Activated CD4-positive, alpha-beta T cell treated with anti-CD3 and anti-CD28 coated beads, Interleukin-2, Interleukin-6, amounts not matched to agents 100 ng/mL and 50 ng/mL, durations not matched to agents 16 hours and 8 hours (primary cell): ENCODE results near the gene MED12L.
"Not testable (repeated sequence)": the region's sequence is repeated elsewhere in the genome, so short reads cannot be mapped to it uniquely, and the experiment has no call there.

Experiments
- DNase-seq: peaks from one replicate; pipeline ENCODE4 v3.0.0-alpha.2; 2020

MED12L gene

GRCh38 chr3:151386056-151386455 is 300.6 kb downstream of the MED12L start:
- DNase-seq = no peak

DNA sequence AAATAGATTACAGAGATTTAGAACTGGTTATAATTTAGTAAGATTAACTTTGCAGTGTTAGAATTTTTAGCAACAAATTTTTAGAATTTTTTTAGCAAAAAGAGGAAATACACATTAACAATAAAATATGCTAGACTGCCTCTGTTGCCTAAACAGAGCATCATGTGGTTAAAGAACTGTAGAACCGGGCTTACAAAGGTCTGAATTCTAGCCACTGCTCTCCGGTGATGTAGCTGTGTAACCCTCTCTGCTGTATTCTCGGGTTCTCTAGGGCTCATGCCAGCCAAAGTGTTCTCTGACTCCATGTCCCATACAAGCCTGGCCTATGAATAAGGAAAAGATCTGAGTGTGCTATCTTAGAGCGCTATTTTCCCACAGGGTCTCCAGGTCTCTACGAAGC is 302.0 kb downstream of the MED12L start:
- no peak for DNase-seq

GRCh38 chr3:151387842-151388241 is 302.4 kb downstream of the MED12L start:
- no peak for DNase-seq

- DNase-seq = no peak
These were observed 306.3 kb downstream of the MED12L start for GRCh38 chr3:151391720-151392119.

GRCh38 chr3:151392191-151392590 is 306.7 kb downstream of the MED12L start:
- DNase-seq = not testable (repeated sequence)

DNA sequence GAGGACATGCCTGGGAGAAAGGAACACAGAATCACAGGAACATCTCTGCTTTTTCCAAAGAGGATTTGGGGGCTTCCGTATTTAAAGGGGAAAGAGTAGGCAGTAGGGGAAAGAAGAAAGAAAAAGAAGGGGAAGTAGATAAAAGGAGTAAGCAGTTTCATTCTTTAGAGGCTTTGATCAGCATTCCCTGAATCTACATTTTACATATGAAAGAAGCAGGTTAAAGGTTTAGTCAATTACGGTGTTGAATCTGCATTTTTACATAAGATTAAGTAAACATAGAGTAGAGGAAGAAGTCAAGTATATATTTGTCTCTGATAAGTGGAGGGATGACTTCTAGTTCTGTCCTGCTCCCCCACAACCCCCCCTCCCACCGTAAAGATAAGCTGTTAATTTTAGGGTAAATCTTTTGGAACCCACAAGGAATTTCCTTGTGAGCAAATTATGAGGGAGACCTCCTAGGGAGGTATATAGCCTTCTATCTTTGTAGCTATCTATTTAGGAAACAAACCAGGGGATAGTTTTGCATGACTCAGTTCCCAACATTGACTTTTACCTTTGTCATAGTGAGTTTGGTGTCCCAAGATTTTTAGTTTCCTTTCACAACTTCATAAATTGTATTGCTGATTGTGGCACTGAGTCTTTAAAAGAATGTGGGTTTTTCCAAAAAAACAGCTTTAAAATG is 307.8 kb downstream of the MED12L start:
- no peak for DNase-seq

DNA sequence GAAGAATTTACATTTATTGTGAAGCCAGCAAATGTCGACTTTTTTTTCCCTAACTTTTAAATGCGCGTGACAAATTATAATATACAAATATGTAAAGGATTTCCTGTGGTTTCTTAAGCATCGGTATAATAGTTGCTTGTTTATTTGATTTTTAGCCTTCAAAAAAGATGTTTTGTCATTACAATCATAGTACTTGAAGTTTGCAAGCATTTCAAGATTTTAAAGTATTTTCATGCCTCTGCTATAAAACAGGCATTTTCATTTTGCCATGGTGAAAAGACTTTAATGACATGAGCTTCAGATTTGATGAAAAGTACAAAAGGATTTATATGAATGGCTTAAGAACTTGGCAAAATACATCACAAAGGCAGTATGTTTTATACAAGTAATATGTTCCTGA is 308.5 kb downstream of the MED12L start:
- DNase-seq = no peak

DNA sequence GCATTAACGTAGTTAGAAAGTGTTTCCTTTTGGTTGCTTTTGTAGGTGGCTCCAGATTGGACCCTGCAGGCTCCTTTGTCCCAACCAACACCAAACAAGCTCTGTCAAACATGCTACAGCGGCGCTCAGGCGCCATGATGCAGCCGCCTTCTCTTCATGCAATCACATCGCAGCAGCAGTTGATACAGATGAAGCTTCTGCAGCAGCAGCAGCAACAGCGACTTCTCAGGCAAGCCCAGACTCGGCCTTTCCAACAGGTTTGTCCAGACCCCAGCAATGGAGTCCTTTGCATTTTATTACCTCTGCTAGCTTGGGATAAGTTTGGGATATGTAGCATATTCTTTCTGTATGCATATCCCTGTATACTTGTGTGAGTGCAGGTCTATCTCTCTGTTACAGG is 309.1 kb downstream of the MED12L start:
- no peak for DNase-seq

- no peak for DNase-seq
These were observed 310.3 kb downstream of the MED12L start for GRCh38 chr3:151395806-151396205.

DNA sequence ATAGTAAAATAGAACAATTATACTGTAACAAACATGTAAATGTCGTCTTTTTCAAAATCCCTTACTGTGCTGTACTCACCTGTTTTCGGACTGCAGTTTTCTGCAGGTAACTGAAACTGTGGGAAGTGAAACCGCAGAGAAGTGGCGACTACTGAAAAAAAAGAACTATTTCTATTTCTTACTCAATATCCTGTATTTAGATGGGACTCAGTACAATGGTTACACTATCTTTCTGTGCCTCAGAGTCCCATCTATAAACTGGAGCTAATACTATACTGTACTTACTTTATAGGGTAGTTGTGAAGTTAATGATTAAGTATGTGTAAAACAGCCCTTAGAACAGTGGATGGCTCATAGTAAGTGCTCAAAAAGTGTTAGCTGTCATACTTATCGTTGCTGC is 313.4 kb downstream of the MED12L start:
- DNase-seq = no peak

DNA sequence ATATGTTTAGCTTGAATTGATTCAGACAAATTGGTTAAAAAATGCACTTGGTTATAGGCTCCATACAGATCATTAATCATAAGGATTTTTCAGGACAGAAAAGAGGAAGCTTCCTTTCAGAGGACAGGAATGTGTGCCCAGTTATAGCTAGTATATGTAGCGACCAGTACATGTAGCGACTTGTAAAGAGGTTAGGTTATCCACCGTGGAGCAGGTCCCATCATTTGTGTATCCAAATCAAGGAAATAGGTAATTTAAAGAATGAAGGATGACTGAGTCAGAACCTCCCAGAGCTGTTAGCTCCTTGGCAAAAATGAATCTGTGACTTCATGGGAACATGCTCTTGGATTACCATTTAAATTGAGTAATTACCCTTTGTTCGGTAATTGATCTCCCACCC is 314.9 kb downstream of the MED12L start:
- no peak for DNase-seq

- no peak for DNase-seq
These were observed 316.9 kb downstream of the MED12L start for GRCh38 chr3:151402349-151402748.

- no peak for DNase-seq
These were observed 317.8 kb downstream of the MED12L start for GRCh38 chr3:151403246-151403645.

DNA sequence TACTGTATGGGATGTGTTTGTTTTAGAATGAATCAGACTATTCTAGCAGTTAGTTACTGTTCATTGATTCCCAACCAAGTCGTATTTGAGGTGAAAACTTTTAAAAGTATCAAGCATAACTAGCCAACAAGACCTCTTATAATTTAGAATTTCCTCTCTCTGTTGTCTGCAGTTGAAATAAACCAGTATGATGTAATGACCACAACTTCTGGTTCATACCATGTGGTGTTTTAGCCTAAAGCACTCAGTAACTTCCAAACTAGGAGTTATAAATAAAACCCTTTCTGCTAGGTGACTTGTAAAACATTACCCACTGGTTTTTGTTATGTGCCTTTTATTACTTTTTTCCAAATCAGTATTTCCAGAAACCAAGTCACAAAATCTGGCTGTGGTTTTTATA is 318.9 kb downstream of the MED12L start:
- no peak for DNase-seq

- no peak for DNase-seq
These were observed 322.5 kb downstream of the MED12L start for GRCh38 chr3:151407928-151408327.

GRCh38 chr3:151410891-151411559 is 325.6 kb downstream of the MED12L start:
- DNase-seq = no peak

DNA sequence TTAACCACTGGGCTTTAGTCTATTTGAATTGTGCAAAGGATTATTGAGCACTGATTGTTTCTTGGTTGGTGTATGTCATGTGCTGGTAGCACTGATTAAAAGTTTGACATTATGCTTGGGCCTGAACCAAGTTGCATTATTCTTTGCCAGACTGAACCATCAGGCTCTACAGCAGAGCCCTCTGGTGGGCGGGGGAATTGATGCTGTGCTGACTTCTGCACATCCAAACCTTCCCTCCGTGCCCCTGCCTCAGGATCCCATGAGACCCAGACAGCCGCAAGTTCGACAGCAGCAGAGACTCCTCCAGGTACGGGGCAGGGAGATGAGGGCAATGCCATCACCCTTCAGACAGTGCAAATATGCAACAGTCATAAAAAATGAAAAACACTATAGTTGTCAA is 327.5 kb downstream of the MED12L start:
- DNase-seq = no peak

DNA sequence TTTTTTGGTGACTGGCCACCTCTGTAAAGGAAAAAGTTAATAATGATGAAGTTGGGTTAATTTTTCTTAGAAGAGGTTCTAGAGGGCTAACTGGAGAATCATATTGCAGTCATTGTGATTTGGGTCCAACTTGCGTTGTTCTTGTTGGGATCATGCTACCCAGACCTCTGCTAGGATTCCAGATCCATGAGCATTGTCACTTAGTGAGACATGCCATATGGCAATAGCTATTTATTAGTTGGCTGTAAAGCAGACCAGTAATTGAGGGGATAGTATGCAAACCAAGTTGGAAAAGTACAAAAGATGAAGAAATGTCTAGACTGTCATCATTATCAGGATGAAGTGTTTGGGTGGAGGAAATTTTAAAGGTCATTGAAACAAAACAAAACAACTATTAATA is 329.8 kb downstream of the MED12L start:
- DNase-seq = no peak

DNA sequence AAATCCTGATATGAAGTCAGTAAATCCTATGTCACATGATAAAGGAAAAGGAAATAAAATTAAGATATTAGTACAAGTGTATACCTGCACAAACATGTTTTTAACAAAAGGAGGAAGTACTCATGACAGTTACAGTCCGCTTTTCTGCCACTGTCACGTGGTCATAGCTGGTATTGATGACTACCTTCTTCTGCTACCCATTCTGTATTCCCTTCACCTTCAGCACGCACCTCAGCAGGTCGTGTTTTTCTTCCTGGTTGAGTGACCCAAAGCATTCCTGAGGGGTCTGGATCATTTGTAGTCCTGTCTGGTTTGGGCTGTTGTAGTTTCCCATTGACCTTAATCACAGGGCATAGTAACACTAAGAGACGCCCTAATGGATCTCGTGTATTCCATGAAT is 334.3 kb downstream of the MED12L start:
- DNase-seq = no peak

- DNase-seq = no peak
These were observed 336.5 kb downstream of the MED12L start for GRCh38 chr3:151421938-151422337.

- no peak for DNase-seq
These were observed 337.6 kb downstream of the MED12L start for GRCh38 chr3:151423091-151423490.

GRCh38 chr3:151425627-151426340 is 340.3 kb downstream of the MED12L start:
- DNase-seq = no peak

DNA sequence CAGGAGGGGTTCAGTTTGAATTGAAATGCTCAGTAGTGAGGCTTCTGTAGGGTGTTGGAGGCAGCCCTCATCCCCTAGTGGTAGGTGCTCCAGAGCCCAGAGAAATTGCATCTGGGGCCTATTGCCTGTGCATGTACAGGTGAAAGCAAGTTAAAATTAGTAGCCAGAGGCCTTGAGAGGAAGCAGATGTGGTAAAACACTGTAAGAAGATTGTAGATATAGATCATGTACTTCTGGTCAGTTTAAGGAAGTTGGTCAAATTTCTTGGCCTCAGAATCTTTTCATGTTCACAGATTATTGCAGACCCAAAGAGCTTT is 340.8 kb downstream of the MED12L start:
- DNase-seq = no peak

GRCh38 chr3:151428386-151428785 is 342.9 kb downstream of the MED12L start:
- DNase-seq = no peak
